Kidney (tissue), 14 donors: ENCODE data around the gene SLC35F2. TPM values are rescaled to one million over a fixed set of nuclear protein-coding genes. Genes with fewer than 3 reads are reported as not detected.

Source experiments
- DNase-seq, 5 donors: peaks; one replicate each; pipeline ENCODE4 v3.0.0-alpha.2; 2013 to 2020
- FAIRE-seq: peaks from 2 replicates; lab custom pipeline; 2012; peaks lifted over from hg19 to GRCh38; lab: Jason Lieb, UNC
- H3K27ac ChIP-seq, 2 donors: one replicate each; pipeline ENCODE4 v1.7.0; 2013; ENCODE audit warnings: low read depth in 2 of 2, low read length in 2 of 2, inconsistent platforms in 1 of 2
- H3K27me3 ChIP-seq: one replicate; pipeline ENCODE4 v1.7.1; 2013; ENCODE audit warnings: low read length, inconsistent platforms; ENCODE audit not compliant: control insufficient read depth, insufficient read depth
- H3K36me3 ChIP-seq, 3 donors: one replicate each; pipeline versions ENCODE4 v1.7.0 to v1.7.1; 2013; ENCODE audit warnings: low read length in 3 of 3, control low read depth in 1 of 3, inconsistent platforms in 1 of 3; ENCODE audit not compliant: insufficient read depth in 3 of 3, control insufficient read depth in 2 of 3
- H3K4me1 ChIP-seq, 3 donors: one replicate each; pipeline versions ENCODE4 v1.7.0 to v1.7.1; 2013; ENCODE audit warnings: low read length in 3 of 3, inconsistent platforms in 1 of 3, low read depth in 1 of 3; ENCODE audit not compliant: control insufficient read depth in 2 of 3, insufficient read depth in 2 of 3
- H3K4me3 ChIP-seq, 3 donors: one replicate each; pipeline versions ENCODE4 v1.7.0 to v1.8.1; 2013; ENCODE audit warnings: low read length in 3 of 3, control low read depth in 1 of 3, inconsistent platforms in 1 of 3
- H3K9ac ChIP-seq, 3 donors: one replicate each; pipeline versions ENCODE4 v1.7.0 to v1.7.1; 2013; ENCODE audit warnings: low read length in 3 of 3, control low read depth in 1 of 3, inconsistent platforms in 1 of 3
- H3K9me3 ChIP-seq, 3 donors: one replicate each; pipeline versions ENCODE4 v1.7.0 to v1.7.1; 2013; ENCODE audit warnings: low read length in 3 of 3, control low read depth in 1 of 3, inconsistent platforms in 1 of 3; ENCODE audit not compliant: control insufficient read depth in 2 of 3, insufficient read depth in 1 of 3
- CTCF ChIP-seq: IDR thresholded peaks from 3 replicates; pipeline ENCODE4 v1.5.1; 2012; ENCODE audit warnings: mild to moderate bottlenecking, moderate library complexity, borderline replicate concordance; ENCODE audit not compliant: insufficient read depth; ENCODE audit errors: extremely low read depth
- intact Hi-C: fragments of 100-400 bp; cut with DNase I; formaldehyde crosslinking; loops from one replicate; pipeline ENCODE4 v1.11.1; 2022
- polyA plus RNA-seq: library from polyadenylated mRNA; stranded (reverse); fragments of 350-450 nt; fragmentation: Illumina TruSeq; extraction: RNeasy Lipid Tissue Mini Kit (QIAGEN cat#74804); gene quantifications from one replicate; pipeline ENCODE4 v1.2.3, GENCODE V29; 2014; ENCODE audit warnings: low read depth, low replicate concordance; ENCODE audit not compliant: insufficient read depth
- total RNA-seq: library from RNA; stranded (reverse); fragmentation: NEBNext Ultra II Directional; extraction: Animal tissue kit (Norgen Biotek cat#: 25700); gene quantifications from one replicate; pipeline ENCODE4 v1.2.1, GENCODE V29; 2021
- donor health status: control.
- donor health status: control.
- donor health status: control.
- donor health status: control.
- donor health status: control.
- donor health status: DM: yes; HTN: yes; CAD: no.
- donor health status: Normal renal cell carcinoma (clear cell type).

Gene SLC35F2
- total and polyA plus RNA-seq, 2 donors from 2014 or later = 10.2 to 16.6 TPM

- no peak for TF ChIP-seq CTCF
- no peaks in the 10 kb centered on the region for H3K36me3 ChIP-seq
- no peaks in the 10 kb centered on the region for H3K27me3 ChIP-seq
- no peak overlapping the region for H3K9ac ChIP-seq
- DNase-seq = no peak
- no peak for FAIRE-seq
- H3K27ac ChIP-seq = no peak overlapping the region
- intact Hi-C loops = no loop called here
- H3K4me1 ChIP-seq = no peaks in the 10 kb centered on the region
- no peak overlapping the region for H3K4me3 ChIP-seq
- H3K9me3 ChIP-seq = no peaks in the 10 kb centered on the region
Observed at GRCh38 chr11:107851704-107852310, 6.8 kb downstream of the SLC35F2 start.

- Histone ChIP-seq H3K27ac (no peak overlapping the region), H3K9ac (no peak overlapping the region), H3K4me3 (no peak overlapping the region), H3K27me3 (no peaks in the 10 kb centered on the region), H3K9me3 (no peaks in the 10 kb centered on the region), H3K36me3 (no peaks in the 10 kb centered on the region), H3K4me1 (no peaks in the 10 kb centered on the region)
- FAIRE-seq (no peak), DNase-seq (peak in 1 of 5 donors; percentile 11)
- no peak for TF ChIP-seq CTCF
- intact Hi-C loops = no loop called here
Observed at GRCh38 chr11:107849790-107850189, 8.8 kb downstream of the SLC35F2 start.

- H3K27ac ChIP-seq = no peak overlapping the region
- no peak overlapping the region for H3K4me3 ChIP-seq
- H3K36me3 ChIP-seq = no peaks in the 10 kb centered on the region
- no peaks in the 10 kb centered on the region for H3K4me1 ChIP-seq
- intact Hi-C loops = no loop called here
- no peaks in the 10 kb centered on the region for H3K27me3 ChIP-seq
- H3K9ac ChIP-seq = no peak overlapping the region
- H3K9me3 ChIP-seq = no peaks in the 10 kb centered on the region
- FAIRE-seq (no peak), DNase-seq (no peak)
- TF ChIP-seq CTCF = no peak
Observed at GRCh38 chr11:107848345-107848744, 10.2 kb downstream of the SLC35F2 start.

- Histone ChIP-seq H3K4me1 (no peaks in the 10 kb centered on the region), H3K9ac (no peak overlapping the region), H3K4me3 (no peak overlapping the region), H3K27me3 (no peaks in the 10 kb centered on the region), H3K9me3 (no peaks in the 10 kb centered on the region), H3K36me3 (no peaks in the 10 kb centered on the region), H3K27ac (no peak overlapping the region)
- DNase-seq (no peak), FAIRE-seq (no peak)
- intact Hi-C loops = no loop called here
- TF ChIP-seq CTCF = no peak
Observed at GRCh38 chr11:107847184-107847583, 11.4 kb downstream of the SLC35F2 start.
